CD1c-positive myeloid dendritic cell (primary cell): ENCODE results near the gene NAT14.
A peak's percentile ranks its signal among the peaks of the same experiment; 100 is the strongest.
"Not testable (repeated sequence)": the region's sequence is repeated elsewhere in the genome, so short reads cannot be mapped to it uniquely, and the experiment has no call there.

Experiments
- DNase-seq: peaks from one replicate; pipeline ENCODE4 v3.0.0-alpha.2; 2016; ENCODE audit errors: extremely low spot score

The NAT14 gene

DNA sequence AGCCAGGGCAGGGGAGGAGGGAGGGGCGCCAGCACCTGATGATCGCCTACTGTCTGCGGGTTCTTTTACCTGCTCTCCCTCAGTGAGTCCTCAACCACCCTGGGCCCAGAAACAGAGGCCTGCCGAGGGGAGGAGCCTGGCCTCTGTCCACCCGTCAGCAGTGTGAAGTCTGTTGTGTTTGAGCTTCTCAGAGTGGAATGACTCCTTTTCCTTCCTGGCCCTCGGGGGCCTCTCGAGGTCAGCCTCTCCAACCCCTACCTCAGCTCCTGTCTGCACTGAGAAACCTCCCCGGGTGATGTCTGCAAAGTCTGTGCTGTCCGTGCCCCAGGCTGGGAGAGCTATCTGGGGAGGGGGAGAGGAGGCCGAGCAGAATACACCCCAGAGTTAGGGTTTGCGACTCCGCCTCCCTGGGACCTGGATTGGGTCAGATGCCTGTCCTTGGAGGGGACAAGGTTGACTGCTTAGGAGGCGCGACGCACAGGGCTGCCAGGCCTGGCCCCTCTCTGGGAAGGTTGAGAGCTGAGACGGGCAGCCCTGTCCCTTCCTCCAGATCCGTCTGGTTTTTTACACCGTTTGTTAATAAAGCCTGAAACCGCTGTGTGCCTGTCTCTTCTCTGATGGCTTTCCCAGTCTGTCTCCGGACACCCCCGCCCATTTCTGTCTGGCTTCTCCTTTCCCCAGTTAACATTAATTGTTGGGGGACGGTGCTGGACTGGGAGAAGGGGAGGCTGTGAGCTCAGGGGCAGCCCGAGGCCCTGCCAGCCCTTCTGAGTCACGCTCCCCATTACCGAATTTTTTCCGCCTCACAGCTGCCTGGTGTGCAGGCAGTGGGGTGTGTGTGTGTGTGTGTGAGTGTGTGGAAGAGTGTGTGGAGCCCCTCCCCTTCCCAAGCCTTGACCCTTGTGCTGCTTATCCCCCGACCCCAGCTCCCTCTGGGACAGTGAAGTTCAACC, 2.3 kb downstream of the NAT14 start:
- DNase-seq = no peak

DNA sequence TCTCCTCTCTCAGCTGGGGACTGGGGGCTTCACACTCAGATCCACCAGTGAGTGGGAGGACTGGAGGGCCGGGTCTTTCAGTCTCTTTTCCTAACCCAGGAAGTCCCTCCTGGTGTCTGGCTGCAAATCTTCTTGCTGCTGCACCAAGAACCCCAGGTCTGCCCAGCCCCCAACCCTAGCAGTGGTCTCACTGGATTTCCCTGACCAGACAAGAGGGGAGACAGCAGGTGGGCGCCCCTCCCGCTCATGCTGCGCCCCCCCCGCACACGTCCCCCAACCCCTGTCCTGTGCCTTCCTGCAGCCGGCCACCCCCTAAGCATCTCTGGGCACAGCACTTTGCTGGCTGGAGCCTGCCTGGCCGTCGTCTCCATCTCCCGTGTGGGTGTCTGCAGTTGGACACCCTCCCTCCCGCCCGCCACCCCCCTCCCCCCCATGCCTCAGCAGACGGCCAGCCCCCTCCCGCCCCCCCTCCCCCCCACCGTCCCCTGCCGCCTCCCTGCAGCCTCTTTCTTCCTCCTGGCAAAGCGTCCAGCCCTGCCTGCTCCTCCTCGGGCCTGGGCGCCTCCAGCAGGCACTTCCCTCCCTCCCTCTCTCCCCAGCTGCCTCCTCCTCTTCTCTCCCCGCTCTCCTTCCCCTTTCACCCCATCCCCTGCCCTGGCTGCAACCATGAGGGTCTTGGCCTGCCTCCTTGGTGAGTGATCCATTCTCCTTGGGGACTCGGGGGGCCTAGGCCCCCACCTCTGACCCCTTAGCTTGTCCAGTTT, 3.1 kb downstream of the NAT14 start, which contains the start of gene SSC5D:
TSS of gene SSC5D (plus strand) at position 513 of the 764 bp plus-strand sequence. CDS start at position 667, 154 bp downstream.
- no peak for DNase-seq

DNA sequence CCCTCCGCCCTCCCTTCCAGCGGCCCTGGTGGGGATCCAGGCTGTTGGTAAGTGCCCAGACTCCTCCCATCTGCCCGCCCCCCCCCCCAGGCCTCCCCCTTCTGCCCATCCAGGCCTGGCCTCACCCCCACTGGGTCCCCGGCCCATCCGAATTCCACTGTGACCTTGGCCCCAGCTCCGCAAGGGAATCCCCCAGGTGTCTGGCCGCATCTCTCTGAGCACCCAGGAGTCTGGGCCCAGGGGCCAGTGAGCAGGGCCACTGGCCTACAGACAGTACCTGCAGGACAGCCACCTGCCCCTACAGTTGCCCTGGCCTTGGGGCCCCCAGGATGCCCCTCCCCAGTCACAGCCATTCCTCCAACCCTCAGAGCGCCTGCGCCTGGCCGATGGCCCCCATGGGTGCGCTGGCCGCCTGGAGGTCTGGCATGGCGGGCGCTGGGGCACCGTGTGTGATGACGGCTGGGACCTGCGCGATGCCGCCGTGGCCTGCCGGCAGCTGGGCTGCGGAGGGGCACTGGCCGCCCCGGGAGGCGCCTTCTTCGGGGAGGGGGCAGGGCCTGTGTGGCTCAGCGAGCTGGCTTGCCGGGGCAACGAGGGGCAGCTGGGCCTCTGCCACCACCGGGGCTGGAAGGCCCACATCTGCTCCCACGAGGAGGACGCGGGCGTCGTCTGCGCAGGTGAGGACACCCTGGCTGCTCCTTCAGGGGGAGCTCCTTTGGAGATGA, 4.2 kb downstream of the NAT14 start:
- DNase-seq = no peak

DNA sequence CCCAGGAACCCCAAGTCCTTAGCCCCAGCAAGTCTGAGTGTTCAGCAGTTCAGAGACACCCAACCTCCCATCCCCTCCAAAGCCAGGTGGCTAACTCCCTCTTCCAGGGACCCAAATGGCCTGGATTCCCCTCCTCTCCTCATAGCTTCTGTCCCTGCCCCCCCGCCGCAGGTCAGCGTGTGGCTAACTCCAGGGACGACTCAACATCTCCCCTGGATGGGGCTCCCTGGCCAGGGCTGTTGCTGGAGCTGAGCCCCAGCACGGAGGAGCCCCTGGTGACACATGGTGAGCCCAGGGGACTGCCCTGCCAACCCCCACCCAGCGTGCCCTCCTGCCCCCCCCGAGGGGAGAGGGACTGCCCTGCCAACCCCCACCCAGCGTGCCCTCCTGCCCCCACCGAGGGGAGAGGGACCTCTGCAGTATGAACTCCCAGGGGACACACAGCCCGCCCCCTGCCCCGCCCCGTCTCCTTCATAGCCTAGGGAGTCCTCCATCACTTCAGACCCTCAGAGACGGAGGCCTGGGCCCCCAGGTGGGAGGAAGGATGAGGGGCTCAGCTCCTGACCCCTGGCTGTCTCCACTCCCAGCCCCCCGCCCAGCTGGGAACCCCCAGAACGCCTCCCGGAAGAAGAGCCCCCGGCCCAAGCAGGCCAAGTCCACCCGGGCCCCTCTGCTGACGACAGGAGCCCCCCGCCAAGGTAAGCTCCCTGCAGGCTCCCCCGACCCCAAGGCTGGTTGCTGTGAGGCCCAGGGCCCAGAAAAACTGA, 4.9 kb downstream of the NAT14 start:
- no peak for DNase-seq

DNA sequence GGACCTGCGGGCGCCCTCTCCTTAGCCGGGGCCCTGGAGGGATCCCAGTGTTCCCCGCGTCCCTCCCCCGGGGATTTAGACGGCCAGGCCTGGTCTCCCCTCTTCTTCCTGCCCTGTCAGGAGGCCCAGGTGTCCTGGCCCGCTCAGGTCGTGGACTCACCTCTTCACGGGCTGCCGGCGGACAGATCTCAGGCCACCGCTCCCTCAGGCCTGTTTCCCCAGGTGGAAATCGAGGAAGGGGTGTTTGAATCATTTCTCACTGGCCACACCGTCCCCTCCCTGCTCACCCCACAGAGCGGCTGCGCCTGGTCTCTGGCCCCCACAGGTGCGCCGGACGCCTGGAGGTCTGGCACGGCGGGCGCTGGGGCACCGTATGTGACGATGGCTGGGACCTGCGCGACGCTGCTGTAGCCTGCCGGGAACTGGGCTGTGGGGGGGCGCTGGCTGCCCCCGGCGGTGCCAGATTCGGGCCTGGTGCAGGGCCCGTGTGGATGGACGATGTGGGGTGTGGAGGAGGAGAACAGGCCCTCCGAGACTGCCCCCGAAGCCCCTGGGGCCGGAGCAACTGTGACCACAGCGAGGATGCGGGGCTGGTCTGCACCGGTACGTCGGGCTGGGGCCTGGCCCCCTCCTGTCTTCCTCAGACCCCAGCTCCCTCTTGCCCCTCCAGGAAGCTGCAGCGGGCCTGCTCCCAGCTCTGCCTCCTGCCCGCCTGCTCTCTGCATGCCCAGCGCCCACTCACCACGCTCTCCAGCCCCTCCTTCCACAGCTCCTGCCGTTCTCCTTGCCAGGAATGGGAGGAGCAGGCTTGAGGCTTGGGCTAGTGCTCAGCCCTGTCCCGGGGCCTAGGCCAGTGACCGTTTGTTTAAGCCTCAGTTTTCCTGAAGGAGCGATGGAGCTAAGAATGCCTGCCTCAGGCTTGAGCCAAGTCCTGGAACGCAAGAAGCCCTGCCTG, 5.8 kb downstream of the NAT14 start:
- DNase-seq = no peak

DNA sequence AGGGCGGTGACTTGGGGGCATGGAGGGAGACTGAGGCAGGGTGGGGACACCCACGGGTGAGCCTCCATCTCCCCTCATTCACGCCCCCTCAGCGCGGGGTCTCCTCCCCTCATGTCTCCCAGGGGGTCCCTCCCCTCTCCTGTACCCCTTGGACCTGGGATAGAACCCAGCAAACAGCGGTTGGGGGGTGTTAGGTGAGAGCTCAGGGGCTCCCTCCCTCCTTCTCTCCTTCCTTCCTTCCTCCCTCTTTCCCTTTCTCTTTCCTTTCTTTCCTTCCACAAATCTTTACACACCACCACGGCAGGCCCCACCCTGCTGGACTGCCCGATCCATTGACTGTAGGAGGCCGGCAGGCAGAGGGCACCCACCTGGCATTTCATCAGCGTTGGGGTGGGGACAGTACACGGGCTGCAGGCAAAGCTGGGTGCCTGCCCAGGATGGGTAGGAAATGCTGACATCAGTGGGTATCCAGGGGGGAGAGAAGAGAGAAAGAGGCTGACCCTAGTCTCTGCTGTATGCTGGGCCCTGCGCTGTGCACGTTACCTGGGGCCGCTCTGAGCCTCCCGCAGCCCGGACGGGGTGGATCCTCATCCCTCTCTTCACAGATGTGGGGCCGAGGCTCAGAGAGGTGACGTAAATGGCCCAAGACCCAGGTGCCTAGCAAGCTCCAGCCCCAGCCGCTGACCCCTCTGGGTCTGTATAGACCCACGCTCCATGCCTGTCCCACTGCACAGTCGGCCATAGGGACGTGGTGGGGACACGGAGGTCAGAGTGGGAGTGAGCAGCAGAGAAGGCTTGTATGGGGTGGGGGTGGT, 6.8 kb downstream of the NAT14 start:
- no peak for DNase-seq

DNA sequence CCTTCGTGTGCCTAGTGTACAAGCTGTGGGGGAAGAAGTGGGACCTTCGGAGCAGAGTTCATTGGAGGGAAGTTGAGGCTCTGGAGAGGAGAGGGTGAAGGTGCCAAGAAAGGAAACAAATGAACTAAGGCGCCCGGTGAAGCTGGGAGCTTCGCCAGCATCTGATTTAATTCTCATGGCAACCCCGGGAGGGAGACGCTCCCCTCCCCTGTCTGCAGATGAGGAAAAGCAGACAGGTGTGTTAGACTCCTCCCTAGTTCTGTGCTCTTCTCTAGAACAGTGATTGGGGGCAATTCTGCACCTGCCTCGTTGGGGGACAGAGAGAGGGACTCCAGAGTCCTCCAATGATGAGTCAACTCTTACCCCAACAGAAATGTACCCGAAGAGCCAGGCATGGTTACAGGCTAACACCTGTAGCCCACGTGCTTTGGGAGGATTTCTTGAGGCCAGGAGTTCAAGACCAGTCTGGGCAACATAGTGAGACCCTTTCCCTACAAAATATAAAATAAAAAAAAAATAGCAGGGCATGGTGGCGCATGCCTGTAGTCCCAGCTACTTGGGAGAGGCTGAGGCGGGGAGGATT, 7.5 kb downstream of the NAT14 start:
- no peak for DNase-seq

DNA sequence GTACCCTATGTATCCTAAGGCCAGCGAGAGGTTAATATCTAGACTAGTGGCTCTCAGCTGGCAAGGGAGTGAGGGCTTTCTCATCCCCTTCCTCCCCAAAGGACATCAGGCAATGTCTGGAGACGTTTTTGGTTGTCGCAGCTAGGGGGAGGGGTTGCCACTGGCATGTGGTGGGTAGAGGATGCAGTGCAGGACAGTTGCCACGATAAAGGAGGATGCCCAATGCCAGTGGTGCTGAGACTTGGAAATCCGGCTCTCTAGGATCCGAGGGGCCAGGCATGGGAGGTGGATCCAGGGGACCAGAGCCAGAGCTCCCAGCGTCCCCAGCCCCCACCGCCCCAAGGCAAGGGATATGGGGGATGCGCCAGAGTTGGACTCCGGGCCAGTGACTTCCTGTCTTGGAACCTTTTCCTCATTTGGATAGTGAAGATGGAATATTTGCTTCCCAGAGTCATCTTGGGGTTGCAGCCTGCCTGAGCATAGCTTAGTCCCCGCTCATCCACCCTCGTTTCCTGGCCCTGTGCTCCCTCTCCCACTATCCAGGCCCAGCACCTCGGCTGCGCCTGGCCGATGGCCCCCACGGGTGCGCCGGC, 8.2 kb downstream of the NAT14 start:
- DNase-seq = no peak

DNA sequence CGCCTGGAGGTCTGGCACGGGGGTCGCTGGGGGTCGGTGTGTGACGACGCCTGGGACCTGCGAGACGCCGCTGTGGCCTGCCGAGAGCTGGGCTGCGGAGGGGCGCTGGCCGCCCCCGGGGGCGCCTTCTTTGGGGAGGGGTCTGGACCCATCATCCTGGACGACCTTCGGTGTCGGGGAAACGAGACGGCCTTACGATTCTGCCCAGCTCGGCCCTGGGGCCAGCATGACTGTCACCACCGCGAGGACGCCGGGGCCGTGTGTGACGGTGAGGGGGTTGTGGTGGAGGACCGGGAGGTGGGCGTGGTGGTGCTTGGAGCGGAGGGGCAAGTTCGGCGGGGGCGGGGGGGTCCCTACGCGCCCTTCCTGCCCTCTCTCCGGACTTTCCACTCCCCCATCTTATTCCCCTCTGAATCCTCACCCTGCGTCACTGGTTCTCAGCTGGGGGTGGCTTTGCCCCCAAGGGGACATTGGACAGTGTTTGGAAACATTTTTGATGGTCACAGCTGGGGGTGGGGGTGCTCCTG, 8.7 kb downstream of the NAT14 start:
- DNase-seq = no peak

DNA sequence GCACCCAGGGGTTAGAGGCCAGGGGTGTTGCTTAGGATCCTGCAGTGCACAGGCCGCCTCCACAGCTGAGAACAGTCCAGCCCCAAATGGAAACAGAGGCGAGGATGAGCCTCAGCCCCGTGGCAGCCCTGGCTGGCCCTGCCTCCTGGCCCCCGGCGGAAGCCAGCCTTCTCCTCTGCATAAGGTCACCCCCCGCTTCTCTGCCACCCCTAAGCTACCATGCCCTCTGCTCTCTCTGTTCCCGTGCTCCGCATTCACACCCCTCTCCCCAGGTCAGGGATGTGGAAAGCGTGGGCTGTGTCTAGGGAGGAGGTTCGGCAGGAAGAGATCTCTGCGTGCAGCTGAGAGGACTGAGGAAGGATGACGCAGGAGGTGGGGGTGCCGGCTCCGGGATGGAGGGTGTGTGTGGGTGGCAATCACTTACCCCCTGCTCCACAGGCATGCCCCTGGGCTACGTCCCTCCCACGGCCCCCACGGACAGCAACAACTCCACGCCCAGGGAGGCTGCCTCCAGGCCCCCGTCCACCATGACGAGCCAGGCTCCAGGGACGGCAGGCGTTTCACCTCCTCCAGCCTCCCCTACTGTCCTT, 9.3 kb downstream of the NAT14 start:
- DNase-seq = peak; percentile 19

DNA sequence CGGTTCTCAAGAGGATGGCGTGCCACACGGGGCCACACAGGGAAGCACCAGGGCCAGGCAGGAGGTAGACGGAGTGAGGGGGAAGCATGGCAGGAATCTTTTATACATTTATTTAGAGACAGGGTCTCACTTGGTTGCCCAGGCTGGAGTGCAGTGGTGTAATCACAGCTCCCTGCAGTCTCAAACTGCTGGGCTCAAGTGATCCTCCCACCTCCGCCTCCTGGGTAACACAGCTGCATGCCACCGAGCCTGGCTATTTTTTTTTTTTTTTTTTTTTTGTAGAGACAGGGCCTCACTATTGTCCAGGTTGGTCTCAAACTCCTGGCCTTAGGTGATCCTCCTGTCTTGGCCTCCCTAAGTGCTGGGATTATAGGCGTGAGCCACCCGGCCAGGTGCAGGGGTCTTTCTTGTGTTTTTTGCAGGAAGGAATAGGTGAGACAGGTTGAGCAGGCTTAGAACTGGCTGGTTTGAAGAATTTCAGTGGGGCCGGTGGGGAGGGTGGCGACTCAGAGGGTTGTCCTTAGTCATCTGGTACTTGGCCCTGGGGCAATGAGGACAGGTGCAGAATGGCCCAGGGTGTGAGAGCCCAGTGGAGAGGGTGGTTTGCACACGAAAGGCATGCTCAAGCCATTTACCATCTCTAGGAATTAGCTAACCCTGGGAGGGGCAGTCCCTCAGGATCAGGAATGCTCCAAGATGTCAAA, 10.8 kb downstream of the NAT14 start:
- DNase-seq = no peak

DNA sequence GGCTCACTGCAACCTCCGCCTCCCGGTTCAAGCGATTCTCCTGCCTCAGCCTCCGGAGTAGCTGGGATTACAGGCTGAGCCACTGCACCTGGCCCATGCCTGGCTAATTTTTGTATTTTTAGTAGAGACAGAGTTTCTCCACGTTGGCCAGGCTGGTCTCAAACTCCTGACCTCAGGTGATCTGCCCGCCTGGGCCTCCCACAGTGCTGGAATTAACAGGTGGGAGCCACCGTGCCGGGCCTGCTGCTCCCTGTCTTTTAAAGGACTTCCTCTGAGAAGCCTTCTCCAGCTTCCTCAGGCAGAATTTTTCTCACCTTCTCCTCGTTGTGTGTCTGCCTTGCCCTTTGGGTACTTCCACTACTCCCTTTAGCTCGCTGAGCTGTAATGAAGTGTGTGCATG, 11.8 kb downstream of the NAT14 start:
- not testable (repeated sequence) for DNase-seq

DNA sequence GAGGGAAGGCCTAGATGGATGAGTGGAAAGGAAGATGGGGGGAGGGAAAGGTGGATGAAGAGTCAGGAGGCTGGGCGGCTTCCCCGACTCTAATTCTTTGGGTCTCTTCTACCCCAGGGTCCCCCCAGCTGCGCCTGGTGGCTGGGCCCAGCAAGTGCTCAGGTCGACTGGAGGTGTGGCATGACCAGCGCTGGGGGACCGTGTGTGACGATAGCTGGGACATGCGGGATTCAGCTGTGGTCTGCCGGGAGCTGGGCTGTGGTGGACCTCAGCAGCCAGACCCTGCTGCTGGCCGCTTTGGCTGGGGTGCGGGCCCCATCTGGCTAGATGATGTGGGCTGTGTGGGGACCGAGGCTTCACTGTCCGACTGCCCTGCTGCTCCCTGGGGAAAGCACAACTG, 12.8 kb downstream of the NAT14 start:
- DNase-seq = no peak

DNA sequence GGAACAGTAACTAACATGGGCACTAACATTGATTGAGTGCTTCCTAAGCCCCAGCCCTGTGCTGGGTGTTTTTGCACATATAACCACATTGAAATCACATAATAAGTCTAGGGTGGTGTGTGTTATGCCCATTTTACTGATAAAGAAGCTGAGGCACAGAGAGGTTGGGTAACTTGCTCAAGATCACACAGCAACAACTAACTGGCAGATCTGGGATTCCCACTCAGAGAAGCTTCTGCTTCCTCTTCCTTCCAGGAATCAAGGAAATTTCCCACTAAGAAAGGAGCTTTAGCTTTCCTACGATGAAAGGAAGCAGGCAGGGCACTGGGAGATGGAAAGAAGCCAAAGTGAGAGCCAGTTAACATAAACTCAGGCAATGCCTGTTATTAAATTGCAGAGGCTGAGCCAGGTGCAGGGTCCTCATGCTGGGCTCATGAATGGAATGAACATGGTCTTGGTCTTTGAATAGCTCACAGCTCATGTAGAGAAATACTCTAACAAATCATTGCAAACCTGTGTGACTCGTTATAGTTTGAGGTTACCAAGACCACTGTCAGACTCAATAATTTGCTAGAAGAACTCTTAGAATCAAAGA, 13.4 kb downstream of the NAT14 start:
- DNase-seq = no peak

DNA sequence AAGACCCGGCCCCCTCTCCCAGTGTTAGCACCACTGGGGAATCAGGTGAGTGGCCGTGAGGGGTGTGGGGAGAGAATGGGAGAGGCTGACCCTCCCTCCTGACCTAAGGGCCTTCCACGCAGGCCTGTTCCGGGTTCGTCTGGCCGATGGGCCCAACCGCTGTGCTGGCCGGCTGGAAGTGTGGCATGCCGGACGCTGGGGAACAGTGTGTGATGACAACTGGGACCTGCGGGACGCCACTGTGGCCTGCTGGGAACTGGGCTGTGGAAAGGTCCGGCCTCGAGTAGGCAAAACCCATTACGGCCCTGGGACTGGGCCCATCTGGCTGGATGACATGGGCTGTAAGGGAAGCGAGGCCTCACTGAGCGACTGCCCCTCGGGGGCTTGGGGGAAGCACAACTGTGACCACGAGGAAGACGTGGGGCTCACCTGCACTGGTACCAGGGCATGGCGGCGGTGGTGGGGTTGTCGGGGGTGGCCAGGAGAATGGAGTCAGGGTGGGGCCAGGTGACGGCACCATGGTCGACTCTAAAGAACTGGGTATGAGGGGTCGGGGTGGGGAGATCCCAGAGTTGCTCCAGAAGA, 15.5 kb downstream of the NAT14 start:
- no peak for DNase-seq

DNA sequence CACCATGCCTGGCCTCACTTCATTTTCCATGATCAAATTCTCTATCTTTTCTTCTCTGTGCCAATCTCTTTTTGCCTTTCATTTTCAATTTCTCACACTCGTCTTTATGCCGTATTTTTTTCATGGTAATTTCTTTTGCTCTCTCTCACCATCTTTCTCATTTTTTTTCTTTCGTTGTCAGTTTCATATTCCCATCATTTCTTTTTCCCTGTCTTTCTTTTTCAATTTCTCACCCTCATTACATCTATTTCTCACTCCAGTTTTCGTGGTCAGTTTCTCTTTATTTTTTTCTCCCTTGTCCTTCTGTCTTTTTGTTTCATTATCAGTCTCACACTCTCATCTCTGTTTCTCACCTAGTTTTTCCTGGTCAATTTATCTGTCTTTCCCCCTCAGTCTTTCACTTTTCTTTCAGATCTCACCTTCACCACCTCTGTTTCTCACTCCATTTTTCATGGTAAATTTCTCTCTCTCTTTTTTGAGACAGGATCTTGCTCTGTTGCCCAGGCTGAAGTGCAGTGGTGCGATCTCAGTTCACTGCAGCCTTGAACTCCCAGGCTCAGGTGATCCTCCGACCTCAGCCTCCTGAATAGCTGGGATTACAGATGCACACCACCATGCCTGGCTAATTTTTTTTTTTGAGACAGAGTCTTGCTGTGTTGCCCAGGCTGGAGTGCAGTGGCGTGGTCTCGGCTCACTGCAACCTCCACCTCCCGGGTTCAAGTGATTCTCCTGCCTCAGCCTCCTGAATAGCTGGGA, 17.4 kb downstream of the NAT14 start:
- no peak for DNase-seq
